Nasal cavity respiratory epithelium epithelial cell of viscerocranial mucosa (primary cell): ENCODE measurements around the gene TRIM9. TPM values are rescaled to one million over a fixed set of nuclear protein-coding genes. Genes with fewer than 3 reads are reported as not detected.

Source experiments
- total RNA-seq: library from RNA; depleted of rRNA; stranded (reverse); fragments of >200 nt; gene quantifications from 2 replicates; pipeline ENCODE4 v1.2.3, GENCODE V29; 2014

TRIM9 gene
- under 0.01 and 0.64 TPM in 2 replicates for total RNA-seq

DNA sequence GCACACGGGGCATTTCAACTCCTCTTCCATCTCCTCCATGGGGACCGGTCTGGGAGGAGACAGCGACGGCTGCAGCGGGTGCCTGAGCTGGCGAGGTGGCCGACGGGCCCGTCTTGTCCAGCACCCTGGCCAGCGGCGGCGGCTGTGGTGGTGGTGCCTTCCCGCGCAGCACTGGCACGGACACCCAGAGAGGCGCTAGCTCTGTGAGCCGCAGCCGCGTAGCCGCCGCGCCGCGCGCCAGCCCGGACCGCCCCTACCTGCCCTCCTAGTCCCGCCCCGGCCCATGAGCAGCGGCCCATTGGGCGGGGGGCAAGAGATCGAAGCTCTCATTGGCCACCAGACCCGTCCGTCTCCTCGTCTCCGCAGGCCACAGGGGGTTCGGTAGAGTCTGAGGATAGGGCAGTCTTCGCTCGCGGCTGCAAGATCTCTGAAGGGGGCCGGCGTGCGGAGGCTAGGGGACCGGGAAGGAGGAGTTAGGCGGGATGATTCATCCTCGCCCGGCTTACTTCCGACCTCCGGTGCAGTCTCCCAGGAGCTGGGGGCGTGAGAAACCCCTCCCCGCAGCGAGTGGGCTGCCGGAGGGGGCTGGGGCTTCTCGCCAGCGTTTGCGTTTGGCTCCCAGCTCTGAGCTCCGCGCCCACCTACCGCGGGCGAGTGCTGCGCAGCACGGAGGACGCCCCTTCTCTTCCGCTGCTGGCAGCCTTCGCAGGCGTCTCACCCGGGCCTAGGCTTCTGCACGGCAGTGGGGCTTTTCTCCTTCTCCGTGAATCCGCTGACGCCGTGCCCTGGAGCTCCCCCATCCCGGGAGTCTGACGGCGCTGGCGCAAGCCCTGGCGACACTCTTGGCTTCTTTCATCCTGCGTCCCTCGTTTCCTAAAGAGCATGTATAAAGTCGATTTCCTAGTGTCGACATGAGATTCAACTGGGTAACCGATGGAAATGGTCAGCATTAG, at the start of gene TRIM9:
TRIM9 (minus strand) TSS at position 205 of the 953 bp plus-strand sequence; CDS start at position 39, 166 bp downstream.

DNA sequence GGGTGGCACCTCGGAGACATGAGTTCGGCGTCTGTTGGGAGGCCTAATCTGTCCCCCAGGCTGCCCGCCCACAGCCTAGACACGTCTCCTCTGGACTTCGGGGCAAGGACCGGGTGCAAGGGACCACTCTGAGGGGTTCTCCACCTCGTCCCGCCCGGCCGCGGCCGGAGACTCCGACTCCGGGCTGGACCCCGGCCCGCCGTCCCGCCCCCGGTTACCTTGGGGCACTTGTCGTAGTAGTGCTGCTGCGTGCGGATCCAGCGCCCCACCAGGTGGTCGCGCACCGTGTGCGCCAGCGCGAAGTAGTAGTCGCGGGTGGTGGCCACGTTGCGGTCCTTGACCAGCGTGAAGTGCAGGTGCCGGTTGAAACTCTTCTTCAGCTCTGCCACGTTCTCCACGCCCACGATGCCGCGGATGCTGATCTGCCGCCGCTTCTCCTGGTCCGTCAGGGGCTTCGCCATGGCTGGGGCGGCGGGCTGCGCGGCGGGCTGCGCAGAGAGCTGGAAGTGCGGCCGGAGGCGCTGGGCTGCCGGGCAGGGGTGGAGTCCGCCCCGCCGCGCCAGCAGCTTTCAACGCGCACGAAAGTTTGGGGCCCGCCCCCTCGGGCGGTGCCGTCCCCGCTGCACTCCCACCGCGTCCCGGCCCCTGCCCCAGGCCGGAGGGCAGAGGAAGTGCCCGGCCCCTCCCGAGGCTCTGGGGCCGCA, 150.8 kb downstream of the TRIM9 start, which contains the start of gene PYGL:
PYGL (minus strand) TSS at position 541 of the 704 bp plus-strand sequence; CDS start at position 461, 80 bp downstream.

Other genes starting within 250 kb of the TRIM9 start
- under 0.01 TPM in 1 of 2 replicates, not detected in the other for gene ABHD12B, start 223.1 kb downstream of the TRIM9 start, total RNA-seq
- gene PYGL, start 150.6 kb downstream of the TRIM9 start, total RNA-seq, result 105 and 139 TPM in 2 replicates
- gene TMX1, start 145.1 kb upstream of the TRIM9 start, total RNA-seq, result 45.8 and 48.5 TPM in 2 replicates